ENCODE measurements around the gene FBXL2.

FBXL2 gene

GRCh38 chr3:33237439-33237838 lies 39.8 kb upstream of the FBXL2 start:
- no peak overlapping the region for H3K4me3 ChIP-seq (ENCODE audit: low read depth, low read length)
- no peak for TF ChIP-seq CTCF (IDR thresholded peaks at IDR 0.05; ENCODE audit: insufficient read depth, low read length, missing control alignments)
- POLR2A ChIA-PET = no interaction called here
- DNase-seq (ENCODE audit: low read depth, low spot score) = no peak
- CTCF ChIA-PET = no interaction called here

- DNase-seq (ENCODE audit: low read depth, low spot score) = no peak
- ChIA-PET CTCF (no interaction called here), POLR2A (no interaction called here)
- no peak for TF ChIP-seq CTCF (IDR thresholded peaks at IDR 0.05; ENCODE audit: insufficient read depth, low read length, missing control alignments)
- H3K4me3 ChIP-seq (ENCODE audit: low read depth, low read length) = no peak overlapping the region
Measured at GRCh38 chr3:33238923-33239322, 38.3 kb upstream of the FBXL2 start.

- H3K4me3 ChIP-seq (ENCODE audit: low read depth, low read length) = no peak overlapping the region
- no peak for DNase-seq (ENCODE audit: low read depth, low spot score)
- CTCF ChIA-PET = no interaction called here
- TF ChIP-seq CTCF (IDR thresholded peaks at IDR 0.05; ENCODE audit: insufficient read depth, low read length, missing control alignments) = no peak
- POLR2A ChIA-PET = no interaction called here
Measured at GRCh38 chr3:33240261-33240660, 37.0 kb upstream of the FBXL2 start.

DNA sequence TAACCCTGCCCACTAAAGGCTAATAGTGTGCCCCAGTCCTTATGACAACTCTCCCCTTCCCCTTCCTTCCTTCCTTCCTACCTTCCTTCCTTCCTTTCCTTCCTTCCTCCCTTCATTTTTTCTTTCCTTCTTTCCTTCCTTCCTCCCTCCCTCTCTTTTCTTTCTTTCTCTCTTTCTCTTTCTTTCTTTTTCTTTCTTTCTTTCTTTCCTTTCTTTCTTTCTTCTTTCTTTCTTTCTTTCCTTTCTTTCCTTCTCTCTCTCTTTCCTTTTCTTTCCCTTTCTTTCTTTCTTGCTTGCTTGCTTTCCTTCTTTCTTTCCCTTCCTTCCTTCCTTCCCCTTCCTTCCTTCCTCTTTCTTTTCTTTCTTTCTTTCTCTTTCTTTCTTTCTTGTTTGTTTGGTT lies 30.5 kb upstream of the FBXL2 start:
- H3K4me3 ChIP-seq (ENCODE audit: low read depth, low read length) = no peak overlapping the region
- TF ChIP-seq CTCF (IDR thresholded peaks at IDR 0.05; ENCODE audit: insufficient read depth, low read length, missing control alignments) = no peak
- POLR2A ChIA-PET = no interaction called here
- CTCF ChIA-PET = interaction anchor here (0.7 kb wide), 1 partner anchor 17 kb away, joined by 3 read pairs; no protein-coding TSS in a partner anchor
- DNase-seq (ENCODE audit: low read depth, low spot score) = no peak

GRCh38 chr3:33250712-33251111 lies 26.5 kb upstream of the FBXL2 start:
- TF ChIP-seq CTCF (IDR thresholded peaks at IDR 0.05; ENCODE audit: insufficient read depth, low read length, missing control alignments) = no peak
- DNase-seq (ENCODE audit: low read depth, low spot score) = no peak
- CTCF ChIA-PET = interaction anchor here (1.1 kb wide), 1 partner anchor 122 kb away, joined by 5 read pairs; no protein-coding TSS in a partner anchor
- no peak overlapping the region for H3K4me3 ChIP-seq (ENCODE audit: low read depth, low read length)
- POLR2A ChIA-PET = interaction anchor here (0.7 kb wide), 1 partner anchor 49 kb away, joined by 3 read pairs; no protein-coding TSS in a partner anchor

GRCh38 chr3:33256249-33256648 lies 21.0 kb upstream of the FBXL2 start:
- DNase-seq (ENCODE audit: low read depth, low spot score) = no peak
- CTCF ChIA-PET = no interaction called here
- no peak overlapping the region for H3K4me3 ChIP-seq (ENCODE audit: low read depth, low read length)
- POLR2A ChIA-PET = no interaction called here
- TF ChIP-seq CTCF (IDR thresholded peaks at IDR 0.05; ENCODE audit: insufficient read depth, low read length, missing control alignments) = no peak
